ENCODE results near the gene PACSIN2.
"Not testable (repeated sequence)": the region's sequence is repeated elsewhere in the genome, so short reads cannot be mapped to it uniquely, and the experiment has no call there.

The PACSIN2 gene

DNA sequence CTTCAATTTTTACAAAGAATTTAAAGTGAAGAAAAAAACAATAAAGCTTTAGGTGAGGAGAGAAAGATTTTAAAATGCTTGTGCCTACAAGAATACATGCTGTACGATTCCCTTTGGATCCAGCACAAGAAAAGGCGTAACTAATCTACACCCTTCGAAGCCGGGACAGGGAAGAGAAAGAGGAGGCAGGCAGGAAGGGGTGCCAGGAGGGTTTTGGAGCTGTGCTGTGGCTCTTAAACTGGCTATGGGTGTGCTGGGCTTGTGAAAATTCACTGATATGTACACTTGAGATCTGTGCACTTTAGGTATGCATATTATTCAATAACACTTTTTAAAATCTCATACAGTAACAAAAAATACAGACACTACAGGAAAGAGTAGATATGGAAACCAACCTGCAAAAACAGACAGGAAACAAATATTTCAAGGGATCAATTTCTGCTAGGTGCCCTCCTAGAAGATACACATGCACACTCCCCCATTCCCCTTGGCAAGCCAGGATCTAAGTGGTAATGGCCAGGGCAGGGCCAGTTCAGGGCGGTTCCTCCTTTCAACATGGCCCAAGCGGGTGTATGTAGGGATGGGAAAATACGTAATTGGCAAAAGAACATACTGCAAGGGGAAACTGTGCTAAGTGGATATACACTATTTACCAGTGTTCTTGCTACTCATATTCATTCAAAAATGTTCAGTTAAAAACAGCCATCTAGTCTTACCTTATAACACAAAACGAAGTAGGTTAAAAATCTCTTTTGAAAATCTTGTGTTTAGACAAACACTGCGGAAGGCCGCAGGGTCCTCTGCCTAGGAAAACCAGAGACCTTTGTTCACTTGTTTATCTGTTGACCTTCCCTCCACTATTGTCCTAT, 54.2 kb downstream of the PACSIN2 start:
- Histone ChIP-seq H3K27ac (ENCODE audit: insufficient read depth, low read length, poor library complexity, severe bottlenecking) (no peak overlapping the region), H3K27me3 (replicated peaks; ENCODE audit: control insufficient read depth, insufficient read depth, low read length, poor library complexity, severe bottlenecking) (no peaks in the 10 kb centered on the region), H3K36me3 (ENCODE audit: control insufficient read depth, insufficient read depth, low read length) (no peaks in the 10 kb centered on the region), H3K4me1 (ENCODE audit: control insufficient read depth, insufficient read depth, low read length, poor library complexity, severe bottlenecking) (peaks cover 10% of the 10 kb centered on the region), H3K4me3 (ENCODE audit: insufficient read depth, low read depth, low read length, poor library complexity, severe bottlenecking) (no peak overlapping the region), H3K9me3 (ENCODE audit: control insufficient read depth, low read length) (no peaks in the 10 kb centered on the region)
- DNase-seq: no peak

DNA sequence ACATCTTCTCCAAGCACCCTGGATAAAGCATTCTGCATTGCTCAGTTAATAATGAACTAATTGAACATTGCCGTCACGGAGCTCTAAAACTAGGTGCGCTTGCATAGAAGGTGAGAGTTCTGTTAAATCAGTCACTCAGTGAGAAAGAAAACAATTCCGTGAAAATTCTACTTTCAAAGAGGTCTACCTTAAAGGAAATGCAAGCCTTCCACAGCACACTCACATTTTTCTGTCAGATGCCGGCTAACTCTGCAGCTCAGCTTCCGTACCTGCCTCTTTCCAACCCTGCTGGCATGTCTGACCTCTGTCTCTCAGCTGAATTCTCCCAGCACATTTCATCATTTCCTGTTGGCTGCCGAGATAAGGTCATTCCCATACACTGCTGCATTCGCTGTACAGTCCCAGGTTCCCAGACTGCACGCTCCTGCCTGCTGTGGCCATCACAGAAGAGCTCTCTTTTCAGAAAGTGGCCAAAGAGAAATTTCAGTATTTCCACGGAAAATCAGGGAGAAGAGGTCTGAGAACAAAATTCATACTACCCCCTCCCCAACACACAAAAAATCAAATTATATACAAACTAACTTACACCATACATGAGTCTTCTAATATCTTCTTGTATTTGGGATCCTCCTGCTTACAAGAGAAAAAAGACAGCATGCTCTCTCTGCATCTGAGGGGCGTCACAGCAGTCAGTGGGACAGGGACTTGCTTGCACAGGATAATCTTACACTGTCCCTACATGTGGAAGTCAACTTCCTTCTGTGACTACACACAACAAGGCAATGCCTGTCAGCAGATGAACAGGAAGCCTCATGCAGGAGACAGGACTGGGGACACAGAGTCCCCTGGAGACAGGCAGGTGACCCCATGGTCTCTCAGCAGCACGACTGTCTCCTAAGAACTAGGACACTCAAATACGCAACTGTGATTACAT, 55.1 kb downstream of the PACSIN2 start:
- Histone ChIP-seq H3K9me3 (ENCODE audit: control insufficient read depth, low read length) (no peaks in the 10 kb centered on the region), H3K36me3 (ENCODE audit: control insufficient read depth, insufficient read depth, low read length) (no peaks in the 10 kb centered on the region), H3K4me1 (ENCODE audit: control insufficient read depth, insufficient read depth, low read length, poor library complexity, severe bottlenecking) (peaks cover 5% of the 10 kb centered on the region), H3K4me3 (ENCODE audit: insufficient read depth, low read depth, low read length, poor library complexity, severe bottlenecking) (no peak overlapping the region), H3K27me3 (replicated peaks; ENCODE audit: control insufficient read depth, insufficient read depth, low read length, poor library complexity, severe bottlenecking) (no peaks in the 10 kb centered on the region), H3K27ac (ENCODE audit: insufficient read depth, low read length, poor library complexity, severe bottlenecking) (no peak overlapping the region)
- DNase-seq: no peak

- Histone ChIP-seq H3K4me1 (ENCODE audit: control insufficient read depth, insufficient read depth, low read length, poor library complexity, severe bottlenecking) (peaks cover 5% of the 10 kb centered on the region), H3K9me3 (ENCODE audit: control insufficient read depth, low read length) (no peaks in the 10 kb centered on the region), H3K36me3 (ENCODE audit: control insufficient read depth, insufficient read depth, low read length) (no peaks in the 10 kb centered on the region), H3K27ac (ENCODE audit: insufficient read depth, low read length, poor library complexity, severe bottlenecking) (no peak overlapping the region), H3K4me3 (ENCODE audit: insufficient read depth, low read depth, low read length, poor library complexity, severe bottlenecking) (no peak overlapping the region), H3K27me3 (replicated peaks; ENCODE audit: control insufficient read depth, insufficient read depth, low read length, poor library complexity, severe bottlenecking) (no peaks in the 10 kb centered on the region)
- DNase-seq: no peak
Measured at GRCh38 chr22:42958937-42959336, 56.0 kb downstream of the PACSIN2 start.

- DNase-seq: no peak
- Histone ChIP-seq H3K9me3 (ENCODE audit: control insufficient read depth, low read length) (no peaks in the 10 kb centered on the region), H3K4me1 (ENCODE audit: control insufficient read depth, insufficient read depth, low read length, poor library complexity, severe bottlenecking) (peaks cover 5% of the 10 kb centered on the region), H3K4me3 (ENCODE audit: insufficient read depth, low read depth, low read length, poor library complexity, severe bottlenecking) (no peak overlapping the region), H3K27me3 (replicated peaks; ENCODE audit: control insufficient read depth, insufficient read depth, low read length, poor library complexity, severe bottlenecking) (no peaks in the 10 kb centered on the region), H3K36me3 (ENCODE audit: control insufficient read depth, insufficient read depth, low read length) (no peaks in the 10 kb centered on the region), H3K27ac (ENCODE audit: insufficient read depth, low read length, poor library complexity, severe bottlenecking) (no peak overlapping the region)
Measured at GRCh38 chr22:42957958-42958357, 57.0 kb downstream of the PACSIN2 start.

DNA sequence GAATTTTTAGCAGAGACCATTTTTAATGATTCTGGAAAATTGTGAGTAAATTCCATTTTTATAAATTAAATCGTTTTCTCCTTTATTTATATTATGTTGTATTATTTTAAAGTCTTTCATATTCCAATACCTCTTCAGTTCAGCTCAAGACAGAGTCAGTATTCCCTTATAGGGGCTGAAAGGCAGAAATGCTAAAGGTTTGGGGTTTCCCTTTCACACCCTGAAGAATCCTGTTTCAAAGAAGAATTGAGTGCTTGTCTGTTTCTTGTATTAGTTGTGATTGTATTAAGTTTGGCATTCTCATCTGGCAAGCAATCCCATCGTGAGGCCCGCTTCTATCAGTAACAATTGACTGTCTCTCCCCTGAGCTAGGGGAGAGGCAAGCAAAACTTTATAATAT, 57.4 kb downstream of the PACSIN2 start:
- Histone ChIP-seq H3K9me3 (ENCODE audit: control insufficient read depth, low read length) (no peaks in the 10 kb centered on the region), H3K4me3 (ENCODE audit: insufficient read depth, low read depth, low read length, poor library complexity, severe bottlenecking) (no peak overlapping the region), H3K27me3 (replicated peaks; ENCODE audit: control insufficient read depth, insufficient read depth, low read length, poor library complexity, severe bottlenecking) (no peaks in the 10 kb centered on the region), H3K36me3 (ENCODE audit: control insufficient read depth, insufficient read depth, low read length) (no peaks in the 10 kb centered on the region), H3K4me1 (ENCODE audit: control insufficient read depth, insufficient read depth, low read length, poor library complexity, severe bottlenecking) (peaks cover 5% of the 10 kb centered on the region), H3K27ac (ENCODE audit: insufficient read depth, low read length, poor library complexity, severe bottlenecking) (no peak overlapping the region)
- no peak for DNase-seq

- H3K27me3 ChIP-seq (replicated peaks; ENCODE audit: control insufficient read depth, insufficient read depth, low read length, poor library complexity, severe bottlenecking): no peaks in the 10 kb centered on the region
- H3K9me3 ChIP-seq (ENCODE audit: control insufficient read depth, low read length): no peaks in the 10 kb centered on the region
- H3K36me3 ChIP-seq (ENCODE audit: control insufficient read depth, insufficient read depth, low read length): no peaks in the 10 kb centered on the region
- DNase-seq: no peak
- no peak overlapping the region for H3K27ac ChIP-seq (ENCODE audit: insufficient read depth, low read length, poor library complexity, severe bottlenecking)
- no peak overlapping the region for H3K4me3 ChIP-seq (ENCODE audit: insufficient read depth, low read depth, low read length, poor library complexity, severe bottlenecking)
- peaks cover 5% of the 10 kb centered on the region for H3K4me1 ChIP-seq (ENCODE audit: control insufficient read depth, insufficient read depth, low read length, poor library complexity, severe bottlenecking)
Measured at GRCh38 chr22:42955848-42956247, 59.1 kb downstream of the PACSIN2 start.

GRCh38 chr22:42955087-42955635, 59.8 kb downstream of the PACSIN2 start:
- Histone ChIP-seq H3K27ac (ENCODE audit: insufficient read depth, low read length, poor library complexity, severe bottlenecking) (no peak overlapping the region), H3K4me3 (ENCODE audit: insufficient read depth, low read depth, low read length, poor library complexity, severe bottlenecking) (no peak overlapping the region), H3K36me3 (ENCODE audit: control insufficient read depth, insufficient read depth, low read length) (no peaks in the 10 kb centered on the region), H3K27me3 (replicated peaks; ENCODE audit: control insufficient read depth, insufficient read depth, low read length, poor library complexity, severe bottlenecking) (no peaks in the 10 kb centered on the region), H3K9me3 (ENCODE audit: control insufficient read depth, low read length) (no peaks in the 10 kb centered on the region), H3K4me1 (ENCODE audit: control insufficient read depth, insufficient read depth, low read length, poor library complexity, severe bottlenecking) (peaks cover 5% of the 10 kb centered on the region)
- no peak for DNase-seq

DNA sequence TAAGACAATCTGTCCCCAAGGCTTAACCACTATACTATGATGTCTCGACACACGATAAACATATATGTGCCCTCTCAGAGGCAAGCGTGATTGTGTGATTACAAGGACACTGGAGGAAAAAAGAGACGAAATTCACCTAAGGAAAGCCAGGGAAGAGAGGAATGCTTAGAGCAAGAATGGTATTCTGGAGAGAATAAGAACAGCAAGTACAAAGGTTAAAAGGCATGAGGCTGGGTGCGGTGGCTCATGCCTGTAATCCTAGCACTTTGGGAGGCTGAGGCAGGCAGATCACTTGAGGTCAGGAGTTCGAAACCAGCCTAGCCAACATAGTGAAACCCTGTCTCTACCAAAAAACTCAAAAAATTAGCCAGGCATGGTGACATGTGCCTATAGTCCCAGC, 61.2 kb downstream of the PACSIN2 start:
- H3K36me3 ChIP-seq (ENCODE audit: control insufficient read depth, insufficient read depth, low read length); H3K27me3 ChIP-seq (replicated peaks; ENCODE audit: control insufficient read depth, insufficient read depth, low read length, poor library complexity, severe bottlenecking); H3K27ac ChIP-seq (ENCODE audit: insufficient read depth, low read length, poor library complexity, severe bottlenecking); H3K9me3 ChIP-seq (ENCODE audit: control insufficient read depth, low read length); H3K4me1 ChIP-seq (ENCODE audit: control insufficient read depth, insufficient read depth, low read length, poor library complexity, severe bottlenecking); H3K4me3 ChIP-seq (ENCODE audit: insufficient read depth, low read depth, low read length, poor library complexity, severe bottlenecking); DNase-seq: not testable (repeated sequence)

DNA sequence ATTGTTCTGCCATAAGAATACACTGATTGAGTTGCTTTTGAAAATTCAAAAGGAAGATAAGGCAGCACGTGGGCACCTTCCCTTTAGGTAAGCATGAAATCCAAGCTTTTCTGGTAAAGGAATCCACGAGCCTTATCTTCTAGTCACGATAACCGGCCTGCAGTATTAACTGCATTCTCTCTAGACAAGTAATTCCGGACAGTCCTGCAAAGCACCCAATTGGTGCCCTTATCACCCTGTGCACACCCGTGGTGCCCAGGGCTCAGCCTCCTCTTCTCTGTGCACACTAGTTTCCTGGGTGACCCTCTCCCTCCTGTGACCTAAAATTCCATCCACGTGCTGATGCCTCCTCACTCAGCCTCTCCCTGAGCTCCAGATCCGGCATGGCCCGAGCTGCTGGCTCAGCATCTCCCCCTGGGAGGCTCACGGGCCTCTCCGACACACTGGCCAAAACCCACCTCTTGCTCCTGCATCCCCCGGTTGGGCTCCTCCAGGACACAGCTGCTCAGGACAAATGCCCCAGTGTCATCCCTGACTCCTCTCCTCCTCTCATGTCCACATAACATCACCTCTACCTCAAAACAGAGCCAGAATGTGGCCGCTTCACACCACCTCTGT, 63.7 kb downstream of the PACSIN2 start:
- no peak for DNase-seq
- no peak overlapping the region for H3K4me3 ChIP-seq (ENCODE audit: insufficient read depth, low read depth, low read length, poor library complexity, severe bottlenecking)
- no peaks in the 10 kb centered on the region for H3K9me3 ChIP-seq (ENCODE audit: control insufficient read depth, low read length)
- H3K27me3 ChIP-seq (replicated peaks; ENCODE audit: control insufficient read depth, insufficient read depth, low read length, poor library complexity, severe bottlenecking): no peaks in the 10 kb centered on the region
- H3K27ac ChIP-seq (ENCODE audit: insufficient read depth, low read length, poor library complexity, severe bottlenecking): no peak overlapping the region
- H3K36me3 ChIP-seq (ENCODE audit: control insufficient read depth, insufficient read depth, low read length): no peaks in the 10 kb centered on the region
- H3K4me1 ChIP-seq (ENCODE audit: control insufficient read depth, insufficient read depth, low read length, poor library complexity, severe bottlenecking): peaks cover 8% of the 10 kb centered on the region

Measured in effector memory CD4-positive, alpha-beta T cell (primary cell).